ENCODE data around the gene GTF3C4. TPM values are rescaled to one million over a fixed set of nuclear protein-coding genes. Genes with fewer than 3 reads are reported as not detected.

GTF3C4 gene
- total and polyA plus RNA-seq, 10 of the 15 experiments (the other 5 are each of a cell fraction or from before 2014, with no cell fraction given): 3.2 to 18.9 (median 8.2) TPM

DNA sequence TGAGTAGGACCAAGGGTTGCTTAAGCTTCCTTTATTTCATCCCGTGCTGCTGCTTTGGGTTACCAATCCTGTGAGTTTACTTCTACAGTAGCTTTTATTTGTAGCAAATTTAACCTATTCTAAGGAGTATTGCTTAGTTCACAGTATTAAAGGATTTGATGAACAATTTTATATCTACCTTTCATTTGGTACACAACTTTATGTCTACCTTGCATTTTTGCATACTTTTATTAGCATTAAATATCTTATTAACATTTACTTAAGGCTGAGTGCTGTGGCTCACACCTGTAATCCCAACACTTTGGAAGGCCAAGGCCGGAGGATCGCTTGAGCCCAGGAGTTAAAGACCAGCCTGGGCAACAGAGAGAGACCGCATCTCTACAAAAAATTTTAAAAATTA is 4.2 kb downstream of the GTF3C4 start:
- H3K79me2 ChIP-seq (ENCODE audit: control insufficient read depth, insufficient read depth, low read length): peaks cover 79% of the 10 kb centered on the region
- in situ Hi-C loops (cut with MboI): no loop called here
- H3K4me2 ChIP-seq (ENCODE audit: control insufficient read depth, insufficient read depth): no peak overlapping the region; the same call in 1 of the 2 replicates
- H3K4me3 ChIP-seq: no peak overlapping the region
- BruUV-seq (replicated peaks): no TSS peak
- RAD21 ChIA-PET (ENCODE audit: unreplicated experiment): no interaction called here
- POLR2A ChIA-PET: interaction anchor here (1.4 kb wide), 1 partner anchor 12 kb away, joined by 3 read pairs; no protein-coding TSS in a partner anchor
- peaks cover 11 to 12% of the 10 kb centered on the region in 2 experiments for H3K36me3 ChIP-seq (ENCODE audit: control insufficient read depth in 2 of 2, insufficient read depth in 2 of 2, low read length in 1 of 2)
- SMC1A ChIA-PET (ENCODE audit: uncharacterized antibody, unreplicated experiment): interaction anchor here (1.0 to 2.1 kb wide), 2 partner anchors 17 to 291 kb away, joined by 3 to 8 read pairs; no protein-coding TSS in a partner anchor
- H4K20me1 ChIP-seq (ENCODE audit: control insufficient read depth, insufficient read depth): no peaks in the 10 kb centered on the region
- 96% methylated on average over 4 of the region's 4 CpGs for WGBS (ENCODE audit: insufficient coverage, insufficient replicate concordance, low lambda C conversion rate, missing lambda C conversion rate)
- no peak for ATAC-seq
- no peaks in the 10 kb centered on the region for H3K9me3 ChIP-seq (replicated peaks; ENCODE audit: control insufficient read depth, insufficient read depth, low read length)
- no peak for FAIRE-seq
- no peak for DNase-seq (ENCODE audit: low read depth, low spot score)
- H3K27ac ChIP-seq (ENCODE audit: control insufficient read depth, insufficient read depth): no peak overlapping the region
- no peak overlapping the region for H3K9ac ChIP-seq (ENCODE audit: control insufficient read depth, insufficient read depth, low read length)
- intact Hi-C loops (cut with micrococcal nuclease; ENCODE audit: unreplicated experiment): loop anchor here (10.0 kb wide), 1 partner anchor 230 kb away; no protein-coding TSS in a partner anchor
- H2AFZ ChIP-seq (ENCODE audit: control insufficient read depth, low read depth, low read length): no peak overlapping the region
- H3K4me1 ChIP-seq (ENCODE audit: control insufficient read depth, insufficient read depth, low read length): peaks cover 3% of the 10 kb centered on the region
- TF ChIP-seq ATF2 (IDR thresholded peaks at IDR 0.05; ENCODE audit: low read length): no peak
- TF ChIP-seq, protein P1, sequence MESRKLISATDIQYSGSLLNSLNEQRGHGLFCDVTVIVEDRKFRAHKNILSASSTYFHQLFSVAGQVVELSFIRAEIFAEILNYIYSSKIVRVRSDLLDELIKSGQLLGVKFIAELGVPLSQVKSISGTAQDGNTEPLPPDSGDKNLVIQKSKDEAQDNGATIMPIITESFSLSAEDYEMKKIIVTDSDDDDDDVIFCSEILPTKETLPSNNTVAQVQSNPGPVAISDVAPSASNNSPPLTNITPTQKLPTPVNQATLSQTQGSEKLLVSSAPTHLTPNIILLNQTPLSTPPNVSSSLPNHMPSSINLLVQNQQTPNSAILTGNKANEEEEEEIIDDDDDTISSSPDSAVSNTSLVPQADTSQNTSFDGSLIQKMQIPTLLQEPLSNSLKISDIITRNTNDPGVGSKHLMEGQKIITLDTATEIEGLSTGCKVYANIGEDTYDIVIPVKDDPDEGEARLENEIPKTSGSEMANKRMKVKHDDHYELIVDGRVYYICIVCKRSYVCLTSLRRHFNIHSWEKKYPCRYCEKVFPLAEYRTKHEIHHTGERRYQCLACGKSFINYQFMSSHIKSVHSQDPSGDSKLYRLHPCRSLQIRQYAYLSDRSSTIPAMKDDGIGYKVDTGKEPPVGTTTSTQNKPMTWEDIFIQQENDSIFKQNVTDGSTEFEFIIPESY (IDR thresholded peaks at IDR 0.05): no peak
- TF ChIP-seq, protein P2, sequence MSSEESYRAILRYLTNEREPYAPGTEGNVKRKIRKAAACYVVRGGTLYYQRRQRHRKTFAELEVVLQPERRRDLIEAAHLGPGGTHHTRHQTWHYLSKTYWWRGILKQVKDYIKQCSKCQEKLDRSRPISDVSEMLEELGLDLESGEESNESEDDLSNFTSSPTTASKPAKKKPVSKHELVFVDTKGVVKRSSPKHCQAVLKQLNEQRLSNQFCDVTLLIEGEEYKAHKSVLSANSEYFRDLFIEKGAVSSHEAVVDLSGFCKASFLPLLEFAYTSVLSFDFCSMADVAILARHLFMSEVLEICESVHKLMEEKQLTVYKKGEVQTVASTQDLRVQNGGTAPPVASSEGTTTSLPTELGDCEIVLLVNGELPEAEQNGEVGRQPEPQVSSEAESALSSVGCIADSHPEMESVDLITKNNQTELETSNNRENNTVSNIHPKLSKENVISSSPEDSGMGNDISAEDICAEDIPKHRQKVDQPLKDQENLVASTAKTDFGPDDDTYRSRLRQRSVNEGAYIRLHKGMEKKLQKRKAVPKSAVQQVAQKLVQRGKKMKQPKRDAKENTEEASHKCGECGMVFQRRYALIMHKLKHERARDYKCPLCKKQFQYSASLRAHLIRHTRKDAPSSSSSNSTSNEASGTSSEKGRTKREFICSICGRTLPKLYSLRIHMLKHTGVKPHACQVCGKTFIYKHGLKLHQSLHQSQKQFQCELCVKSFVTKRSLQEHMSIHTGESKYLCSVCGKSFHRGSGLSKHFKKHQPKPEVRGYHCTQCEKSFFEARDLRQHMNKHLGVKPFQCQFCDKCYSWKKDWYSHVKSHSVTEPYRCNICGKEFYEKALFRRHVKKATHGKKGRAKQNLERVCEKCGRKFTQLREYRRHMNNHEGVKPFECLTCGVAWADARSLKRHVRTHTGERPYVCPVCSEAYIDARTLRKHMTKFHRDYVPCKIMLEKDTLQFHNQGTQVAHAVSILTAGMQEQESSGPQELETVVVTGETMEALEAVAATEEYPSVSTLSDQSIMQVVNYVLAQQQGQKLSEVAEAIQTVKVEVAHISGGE (CRISPR knock-in tag; IDR thresholded peaks at IDR 0.05): no peak
- CTCF ChIA-PET: interaction anchor here (0.7 kb wide), 1 partner anchor 1487 kb away, joined by 3 read pairs; no protein-coding TSS in a partner anchor
- no peaks in the 10 kb centered on the region for H3K27me3 ChIP-seq (replicated peaks in 1 of 2; ENCODE audit: control insufficient read depth in 2 of 2, insufficient read depth in 2 of 2, low read length in 1 of 2)
